GM10847 (cell line): ENCODE results near the gene MYBPC1.

Experiments used
- POLR2A ChIP-seq: IDR thresholded peaks from 2 replicates; pipeline ENCODE4 v1.6.1; 2011; ENCODE audit not compliant: insufficient read length; ENCODE audit errors: extremely low read depth

MYBPC1 gene

DNA sequence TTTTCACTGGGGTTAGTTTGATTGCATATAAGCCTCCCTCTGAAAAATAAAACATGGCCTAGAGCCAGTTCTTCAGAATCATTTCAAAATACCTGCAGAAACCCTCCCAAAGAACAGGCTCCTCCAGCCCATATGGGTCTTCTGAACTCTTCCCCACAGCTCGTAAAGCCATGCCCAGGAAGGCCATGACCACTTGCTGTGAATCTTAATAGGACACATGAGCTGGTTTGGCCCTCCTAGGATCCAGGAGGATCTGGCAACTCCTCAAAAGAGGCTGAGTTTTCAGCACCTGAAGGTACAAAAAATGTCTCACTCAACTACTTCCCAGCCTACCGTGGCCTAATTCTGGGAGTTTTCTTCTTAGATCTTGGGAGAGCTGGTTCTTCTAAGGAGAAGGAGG lies 2.4 kb downstream of the MYBPC1 start:
- no peak for TF ChIP-seq POLR2A

DNA sequence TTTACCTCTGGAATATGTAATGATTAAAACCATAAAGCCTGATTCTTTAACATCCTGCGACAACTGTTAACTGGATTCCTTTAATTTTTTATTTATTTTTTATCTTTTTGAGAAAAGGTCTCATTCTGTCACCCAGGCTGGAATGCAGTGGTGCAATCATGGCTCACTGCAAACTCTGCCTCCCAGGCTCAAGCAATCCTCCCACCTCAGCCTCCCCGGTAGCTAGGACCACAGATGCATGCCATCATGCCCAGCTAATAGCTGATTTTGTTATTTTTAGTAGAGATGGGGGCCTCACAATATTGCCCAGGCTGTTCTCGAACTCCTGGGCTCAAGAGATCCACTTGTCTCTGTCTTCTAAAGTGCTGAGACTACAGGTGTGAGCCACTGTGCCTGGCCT lies 3.7 kb downstream of the MYBPC1 start:
- no peak for TF ChIP-seq POLR2A

DNA sequence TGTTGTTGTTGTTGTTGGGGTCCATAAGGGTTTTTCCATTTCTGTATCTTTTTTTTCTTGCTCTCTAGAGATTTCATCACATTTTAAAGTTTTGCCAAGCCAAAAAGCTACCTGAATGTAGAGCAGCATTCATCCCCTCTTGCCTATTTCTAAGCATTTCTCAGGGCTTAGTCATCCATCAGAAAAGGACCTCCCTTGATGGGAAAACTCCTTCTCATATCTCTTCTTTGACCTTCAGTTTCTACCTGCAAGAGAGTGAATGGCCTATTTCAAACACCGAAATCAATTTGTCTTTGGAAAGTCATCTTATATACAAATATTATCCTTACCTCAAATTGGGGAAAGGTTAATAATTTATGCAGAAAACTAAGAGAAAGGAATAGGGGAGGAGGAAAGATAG lies 4.5 kb downstream of the MYBPC1 start:
- TF ChIP-seq POLR2A, result no peak

- no peak for TF ChIP-seq POLR2A
Observed at GRCh38 chr12:101599771-101600484, 5.2 kb downstream of the MYBPC1 start.

DNA sequence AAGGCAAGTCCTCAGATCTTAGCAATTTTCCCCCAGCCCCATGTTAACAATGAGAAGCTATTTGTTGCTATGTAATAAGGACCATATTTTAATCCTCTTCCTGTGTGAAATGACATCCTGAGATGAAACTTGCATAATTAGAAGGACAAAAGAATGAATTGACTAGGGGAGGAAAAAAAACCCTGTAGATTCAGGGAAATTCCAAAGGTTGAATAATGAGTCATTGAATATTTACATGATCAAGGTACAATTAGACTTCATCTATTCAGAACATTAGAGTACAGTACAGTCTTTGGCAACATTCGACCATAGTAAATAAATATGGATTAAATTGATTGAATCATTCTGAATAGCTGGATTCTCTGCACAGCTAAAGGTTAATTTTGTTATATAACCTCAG lies 9.4 kb downstream of the MYBPC1 start:
- TF ChIP-seq POLR2A, result no peak

- no peak for TF ChIP-seq POLR2A
Observed at GRCh38 chr12:101607894-101608293, 13.1 kb downstream of the MYBPC1 start.

DNA sequence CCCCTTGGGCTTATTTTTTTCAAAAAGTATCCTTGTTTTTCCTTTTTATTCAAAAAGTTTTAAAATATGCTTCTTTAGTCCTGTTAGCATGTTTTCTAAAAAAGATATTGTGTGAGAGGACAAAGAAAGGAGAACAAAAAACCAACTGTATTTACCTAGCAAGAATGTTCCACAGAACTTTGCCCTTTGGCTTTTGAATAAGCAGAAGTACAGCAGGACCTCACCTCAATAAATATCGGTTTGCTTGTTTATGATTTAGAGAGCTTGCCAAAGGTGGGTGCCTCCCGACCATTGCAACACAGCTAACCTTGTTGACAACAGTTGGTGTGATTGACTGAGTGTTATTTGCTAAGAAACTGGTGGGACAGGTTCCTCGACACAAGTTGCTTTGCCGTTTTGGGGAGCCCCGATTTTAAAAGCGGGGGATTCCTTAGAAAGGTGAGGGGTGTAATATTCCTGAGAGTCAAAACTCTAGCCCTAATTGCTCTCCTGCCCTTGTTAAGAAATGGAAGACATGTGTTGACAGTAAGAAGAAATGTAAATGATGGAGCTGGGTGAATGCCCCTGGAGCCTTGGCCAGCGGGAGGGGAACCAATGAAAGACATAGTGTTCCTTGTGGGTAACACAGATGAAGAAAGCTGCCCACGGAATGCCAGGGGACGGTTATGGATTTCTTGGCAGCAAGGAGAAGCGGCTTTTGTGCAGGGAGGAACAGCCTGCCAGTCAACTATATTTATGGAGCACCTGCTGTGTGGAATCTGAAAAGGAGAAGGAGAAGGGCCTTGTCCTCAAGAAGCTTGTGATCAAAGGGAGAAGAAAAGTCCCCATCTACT lies 13.7 kb downstream of the MYBPC1 start:
- TF ChIP-seq POLR2A, result no peak

- no peak for TF ChIP-seq POLR2A
Observed at GRCh38 chr12:101609198-101609597, 14.4 kb downstream of the MYBPC1 start.

GRCh38 chr12:101612160-101612916 lies 17.6 kb downstream of the MYBPC1 start:
- TF ChIP-seq POLR2A, result no peak

GRCh38 chr12:101616027-101616494 lies 21.3 kb downstream of the MYBPC1 start:
- no peak for TF ChIP-seq POLR2A

DNA sequence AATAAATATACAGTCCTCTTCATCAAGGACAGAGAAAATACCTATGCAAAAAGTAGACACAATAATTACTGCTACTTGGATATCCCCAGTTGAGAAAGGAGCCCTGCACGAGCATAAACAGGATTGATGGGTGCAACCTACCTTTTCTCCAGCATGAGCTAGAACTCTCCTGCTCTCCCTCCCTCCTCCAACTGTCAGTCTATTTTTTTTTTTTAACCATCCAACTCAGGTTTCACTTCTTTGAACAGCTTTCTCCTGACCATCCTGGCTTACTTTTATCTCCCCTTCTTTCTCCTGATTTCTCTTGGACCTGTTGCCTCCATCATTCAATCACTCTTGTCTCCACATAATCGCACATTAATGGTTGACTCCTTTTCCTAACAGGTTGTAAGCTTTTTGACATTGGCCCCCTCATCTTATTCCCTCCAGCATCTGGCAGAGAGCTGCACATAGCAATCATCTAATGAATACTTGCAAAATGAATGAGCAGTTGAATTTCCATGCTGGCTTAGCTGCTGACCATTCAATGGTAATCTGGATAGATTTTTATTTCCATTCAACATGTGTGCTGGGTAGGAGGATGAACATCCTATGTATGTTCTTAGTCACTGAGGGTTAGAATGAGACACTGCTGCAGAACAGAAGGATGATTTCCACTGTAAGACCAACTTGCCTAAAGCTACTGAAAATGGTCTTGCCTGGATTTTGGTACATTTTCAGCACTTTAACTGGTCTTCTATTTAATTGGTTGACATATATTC lies 24.4 kb downstream of the MYBPC1 start:
- TF ChIP-seq POLR2A, result no peak

- no peak for TF ChIP-seq POLR2A
Observed at GRCh38 chr12:101619858-101620761, 25.3 kb downstream of the MYBPC1 start.

GRCh38 chr12:101620762-101621133 lies 26.0 kb downstream of the MYBPC1 start:
- TF ChIP-seq POLR2A, result no peak

DNA sequence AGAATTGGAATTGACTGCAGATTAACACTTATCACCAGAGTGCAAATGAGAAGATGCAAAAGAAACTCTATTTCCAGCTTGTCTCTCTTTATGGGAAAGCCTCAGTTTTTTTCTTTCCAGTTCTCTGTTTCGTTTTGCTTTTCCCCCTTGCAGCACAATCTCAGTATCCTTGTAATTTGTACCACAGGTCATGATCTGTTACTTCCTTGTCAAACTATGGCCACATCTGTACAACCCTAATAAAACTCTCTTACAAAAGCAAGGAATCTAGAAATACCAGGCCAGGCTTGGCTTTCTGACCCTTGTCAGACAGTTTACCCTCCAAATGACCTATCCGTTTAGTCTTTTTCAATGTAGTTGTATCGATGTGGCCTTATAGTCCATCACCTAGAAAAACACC lies 33.9 kb downstream of the MYBPC1 start:
- TF ChIP-seq POLR2A, result no peak
